Erythroblast (primary cell): Measurements from ENCODE around the gene PHKB.

Experiments used
- GATA1 ChIP-seq: IDR thresholded peaks from 2 replicates; pipeline ENCODE4 v1.6.1; 2011; ENCODE audit warnings: low read depth, mild to moderate bottlenecking, control low read depth, low read length, moderate library complexity
- POLR2A ChIP-seq: IDR thresholded peaks from 2 replicates; pipeline ENCODE4 v1.6.1; 2011; ENCODE audit warnings: mild to moderate bottlenecking, low read length

GRCh38 chr16:47613251-47613650 lies 152.1 kb downstream of the PHKB start:
- TF ChIP-seq POLR2A (no peak), GATA1 (no peak)
